HG03045 (cell line): Measurements from ENCODE around the gene DNAJC4.
A peak's percentile ranks its signal among the peaks of the same experiment; 100 is the strongest.

Experiments
- ATAC-seq: cut with Tn5 transposase; IDR thresholded peaks from one replicate; pipeline ENCODE4 v1.9.1; 2021; ENCODE audit warnings: mild to moderate bottlenecking, moderate library complexity; ENCODE audit not compliant: unreplicated experiment

The DNAJC4 gene

GRCh38 chr11:64255135-64256128 is 25.1 kb downstream of the DNAJC4 start:
- no peak for ATAC-seq

DNA sequence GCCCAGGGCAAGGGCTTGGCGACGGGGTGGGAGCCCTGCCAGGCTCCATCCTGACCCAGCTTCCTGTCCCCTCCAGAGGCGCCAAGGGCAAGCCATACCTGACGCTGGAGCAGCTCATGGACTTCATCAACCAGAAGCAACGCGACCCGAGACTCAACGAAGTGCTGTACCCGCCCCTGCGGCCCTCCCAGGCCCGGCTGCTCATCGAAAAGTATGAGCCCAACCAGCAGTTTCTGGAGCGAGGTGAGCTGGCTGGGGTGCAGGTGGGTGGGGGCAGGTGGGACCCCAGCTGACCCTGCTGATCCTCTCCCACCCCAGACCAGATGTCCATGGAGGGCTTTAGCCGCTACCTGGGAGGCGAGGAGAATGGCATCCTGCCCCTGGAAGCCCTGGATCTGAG is 26.0 kb downstream of the DNAJC4 start:
- no peak for ATAC-seq

GRCh38 chr11:64258356-64258755 is 28.0 kb downstream of the DNAJC4 start:
- no peak for ATAC-seq

DNA sequence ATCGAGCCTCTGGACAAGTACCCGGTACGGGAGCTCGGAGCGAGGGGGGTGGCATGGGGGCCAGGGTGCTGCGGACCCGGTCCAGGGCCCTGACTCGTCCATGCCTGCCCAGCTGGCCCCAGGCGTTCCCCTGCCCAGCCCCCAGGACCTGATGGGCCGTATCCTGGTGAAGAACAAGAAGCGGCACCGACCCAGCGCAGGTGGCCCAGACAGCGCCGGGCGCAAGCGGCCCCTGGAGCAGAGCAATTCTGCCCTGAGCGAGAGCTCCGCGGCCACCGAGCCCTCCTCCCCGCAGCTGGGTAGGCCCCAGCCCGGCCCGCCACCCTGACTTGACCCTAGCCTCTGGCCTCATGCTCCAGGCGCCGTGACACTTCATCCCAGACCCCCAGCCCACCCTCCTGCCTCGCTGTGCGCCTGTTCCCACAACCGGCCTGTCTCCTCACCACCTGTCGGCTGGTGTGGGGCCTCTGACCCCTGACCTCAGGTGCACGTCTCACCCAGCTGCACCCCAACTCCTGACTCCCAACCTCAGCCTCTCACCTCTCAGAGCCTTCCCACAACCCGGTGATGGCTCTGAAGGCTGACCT is 28.7 kb downstream of the DNAJC4 start:
- no peak for ATAC-seq

DNA sequence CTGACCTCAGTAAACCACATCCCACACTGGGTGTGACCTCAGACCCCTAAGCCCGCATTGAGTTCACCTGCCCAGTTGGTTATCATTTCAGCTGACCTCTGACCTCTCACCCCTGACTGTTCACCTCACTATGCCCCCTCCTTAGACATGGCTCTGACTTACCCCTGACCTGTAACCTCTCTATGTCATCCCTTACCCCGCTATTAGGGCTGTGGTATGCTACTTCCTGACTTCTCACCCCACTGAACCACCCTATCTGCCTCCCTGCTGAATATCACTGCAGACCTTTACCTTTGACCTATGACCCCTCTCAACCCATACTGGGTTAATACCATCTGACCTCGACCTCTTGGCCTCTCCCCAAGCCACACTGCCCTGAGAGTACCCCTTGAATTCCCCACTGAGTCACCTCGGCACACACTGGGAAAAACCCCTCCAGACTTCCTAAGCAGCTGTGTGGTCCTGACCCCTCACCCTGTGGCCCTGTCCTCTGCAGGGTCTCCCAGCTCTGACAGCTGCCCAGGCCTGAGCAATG is 29.3 kb downstream of the DNAJC4 start:
- no peak for ATAC-seq

- ATAC-seq: no peak
Observed at GRCh38 chr11:64260147-64260708, 29.9 kb downstream of the DNAJC4 start.

DNA sequence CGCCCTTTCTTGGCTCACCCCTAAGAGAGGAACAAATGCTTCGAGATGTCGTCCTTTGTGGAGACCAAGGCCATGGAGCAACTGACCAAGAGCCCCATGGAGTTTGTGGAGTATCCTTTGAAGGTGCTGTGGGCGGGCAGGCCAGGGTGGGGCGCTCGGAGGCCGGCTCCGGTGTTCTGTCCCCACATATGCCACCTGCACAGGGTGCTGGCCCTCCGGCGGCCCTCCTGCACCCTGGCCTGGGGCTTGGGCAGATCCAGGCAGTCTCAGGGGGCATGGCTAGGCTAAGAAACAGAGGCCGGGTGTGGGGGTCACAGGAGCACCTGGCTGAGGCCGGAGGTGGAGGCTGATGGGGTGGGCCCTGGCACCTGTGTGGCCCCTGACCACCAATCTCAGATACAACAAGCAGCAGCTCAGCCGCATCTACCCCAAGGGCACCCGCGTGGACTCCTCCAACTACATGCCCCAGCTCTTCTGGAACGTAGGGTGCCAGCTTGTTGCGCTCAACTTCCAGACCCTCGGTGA is 31.3 kb downstream of the DNAJC4 start:
- no peak for ATAC-seq

- no peak for ATAC-seq
Observed at GRCh38 chr11:64262271-64263002, 32.1 kb downstream of the DNAJC4 start.

GRCh38 chr11:64263021-64263946 is 32.9 kb downstream of the DNAJC4 start:
- ATAC-seq: no peak

- no peak for ATAC-seq
Observed at GRCh38 chr11:64263947-64264317, 33.6 kb downstream of the DNAJC4 start.

- ATAC-seq: no peak
Observed at GRCh38 chr11:64264371-64264852, 34.1 kb downstream of the DNAJC4 start.

DNA sequence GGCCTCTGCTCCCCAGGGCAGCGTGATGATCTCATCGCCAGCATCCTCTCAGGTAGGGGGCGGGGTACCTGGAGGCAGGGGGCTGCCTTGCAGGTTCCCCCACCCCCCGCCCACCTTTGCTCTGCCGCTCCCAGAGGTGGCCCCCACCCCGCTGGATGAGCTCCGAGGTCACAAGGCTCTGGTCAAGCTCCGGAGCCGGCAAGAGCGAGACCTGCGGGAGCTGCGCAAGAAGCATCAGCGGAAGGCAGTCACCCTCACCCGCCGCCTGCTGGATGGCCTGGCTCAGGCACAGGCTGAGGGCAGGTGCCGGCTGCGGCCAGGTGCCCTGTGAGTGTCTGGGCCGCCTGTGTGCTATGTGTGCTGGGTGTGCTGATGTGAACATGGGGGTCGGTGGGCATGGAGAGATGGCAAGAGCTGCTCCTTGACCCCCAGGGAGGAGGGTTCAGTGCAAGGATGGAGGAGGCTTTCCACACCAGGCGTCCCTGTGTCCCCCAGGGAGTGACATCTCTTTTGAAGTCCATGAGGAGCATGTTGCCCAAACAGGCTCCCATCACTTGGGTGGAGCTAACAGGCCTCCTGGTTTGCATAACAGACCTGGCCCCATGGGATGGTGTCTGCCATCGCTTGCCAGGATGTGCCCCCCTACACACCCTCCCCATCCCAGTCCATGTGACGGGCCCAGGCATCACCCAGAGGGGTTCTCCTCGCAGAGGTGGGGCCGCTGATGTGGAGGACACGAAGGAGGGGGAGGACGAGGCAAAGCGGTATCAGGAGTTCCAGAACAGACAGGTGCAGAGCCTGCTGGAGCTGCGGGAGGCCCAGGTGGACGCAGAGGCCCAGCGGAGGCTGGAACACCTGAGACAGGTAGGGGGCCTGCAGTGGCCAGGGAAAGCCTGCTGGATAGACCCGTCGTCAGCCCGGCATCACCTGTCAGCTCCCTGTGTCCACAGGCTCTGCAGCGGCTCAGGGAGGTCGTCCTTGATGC is 35.1 kb downstream of the DNAJC4 start:
- no peak for ATAC-seq

- ATAC-seq: no peak
Observed at GRCh38 chr11:64266339-64266738, 36.0 kb downstream of the DNAJC4 start.

DNA sequence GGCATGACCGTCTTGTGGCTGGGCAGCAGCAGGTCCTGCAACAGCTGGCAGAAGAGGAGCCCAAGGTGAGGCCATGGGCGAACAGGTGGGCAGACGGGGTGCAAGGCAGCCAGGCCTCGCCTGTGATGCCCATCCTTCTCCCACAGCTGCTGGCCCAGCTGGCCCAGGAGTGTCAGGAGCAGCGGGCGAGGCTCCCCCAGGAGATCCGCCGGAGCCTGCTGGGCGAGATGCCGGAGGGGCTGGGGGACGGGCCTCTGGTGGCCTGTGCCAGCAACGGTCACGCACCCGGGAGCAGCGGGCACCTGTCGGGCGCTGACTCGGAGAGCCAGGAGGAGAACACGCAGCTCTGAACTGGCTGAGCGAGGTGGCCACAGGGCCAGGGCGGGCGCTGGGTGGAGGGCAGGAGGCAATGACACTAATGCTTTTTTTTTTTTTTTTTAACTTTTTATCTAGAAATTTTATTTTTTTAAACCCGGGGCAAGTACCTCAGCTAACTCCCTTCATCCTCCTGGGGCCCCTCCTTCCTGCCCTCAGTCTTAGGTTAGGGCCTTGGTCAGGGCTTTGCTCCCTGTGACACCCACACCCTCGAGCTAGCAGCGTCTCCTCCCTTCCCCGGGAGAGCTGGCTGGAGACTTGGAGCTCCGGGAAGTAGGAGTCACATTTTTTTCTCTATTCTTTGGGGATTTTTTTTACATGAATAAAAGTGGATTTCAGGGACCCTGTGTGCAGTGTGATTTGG is 37.0 kb downstream of the DNAJC4 start:
- no peak for ATAC-seq

DNA sequence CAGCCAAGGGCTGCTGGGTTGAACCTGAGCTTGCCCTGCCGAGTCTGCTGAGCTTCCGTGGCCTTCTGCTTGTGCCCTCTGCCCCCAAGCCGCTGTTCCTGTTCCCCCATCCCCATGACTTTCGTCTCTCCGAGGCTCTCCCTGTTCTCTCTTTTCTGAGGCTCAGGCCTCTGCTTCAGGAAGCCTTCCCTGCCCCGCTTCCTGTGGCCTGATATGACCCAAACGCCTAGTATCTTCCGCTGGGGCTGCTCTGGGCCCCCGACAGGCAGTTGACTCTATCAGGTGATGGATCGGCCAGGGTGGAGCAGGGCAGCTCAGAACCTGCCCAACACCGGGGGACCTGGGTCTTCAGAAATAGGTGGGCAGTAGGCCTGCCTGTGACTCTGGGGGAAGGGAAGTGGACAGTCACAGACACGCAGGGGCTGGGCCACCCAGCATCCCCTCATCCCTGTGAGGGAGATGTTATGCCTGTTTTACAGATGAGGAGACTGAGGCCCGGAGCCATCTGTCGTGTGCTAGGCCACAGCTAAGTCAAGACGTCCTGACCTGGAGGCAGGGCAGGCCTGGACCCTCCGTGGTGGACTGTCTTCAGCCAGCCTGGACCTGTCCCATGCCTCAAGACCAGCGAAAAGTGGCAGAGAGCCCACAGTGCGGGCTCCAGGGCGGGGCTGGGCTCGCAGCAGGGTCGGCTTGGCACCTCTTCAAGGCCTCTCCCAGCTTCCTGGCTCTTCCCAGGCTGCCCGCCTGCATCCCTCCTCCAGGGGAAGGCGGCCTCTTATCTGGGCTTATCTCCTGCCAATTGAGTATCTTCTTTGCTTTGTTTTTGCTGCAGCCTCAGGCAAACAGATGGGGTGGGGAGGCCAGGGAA is 37.9 kb downstream of the DNAJC4 start:
- ATAC-seq: no peak

DNA sequence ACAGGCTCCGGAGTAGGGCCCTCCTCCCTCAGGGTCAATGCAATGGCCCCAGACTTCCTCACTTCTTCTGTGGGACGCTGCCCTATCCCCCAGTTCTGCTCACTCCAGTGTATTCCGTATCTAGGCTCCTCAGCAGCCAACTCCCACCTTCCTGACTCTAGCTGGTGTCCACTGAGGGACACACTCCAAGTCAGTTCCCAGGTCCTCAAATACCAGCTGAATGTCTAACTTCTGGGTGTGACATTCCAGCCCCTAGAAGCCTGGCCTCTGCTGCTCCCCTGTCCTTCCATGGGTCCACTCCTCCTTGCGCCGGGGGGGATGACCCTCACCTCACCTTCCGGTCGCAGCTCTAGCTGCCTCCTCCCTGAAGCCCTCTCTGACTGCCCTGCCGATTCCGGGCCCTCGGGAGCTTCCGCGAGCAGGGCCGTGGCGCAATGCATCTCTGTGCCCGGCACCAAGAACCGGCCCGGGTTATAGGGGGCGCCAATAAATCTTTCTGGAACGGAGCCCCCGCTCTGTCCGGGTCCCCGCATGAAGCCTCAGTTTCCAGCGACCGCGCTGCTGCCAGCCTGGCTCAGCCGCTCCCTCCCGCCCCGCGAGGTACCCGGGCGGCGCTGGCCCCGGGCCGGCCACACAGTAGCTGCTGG is 38.7 kb downstream of the DNAJC4 start:
- ATAC-seq: peak; percentile 19
